Fibroblast of peridontal ligament (primary cell): ENCODE measurements around the gene NUP214.

Experiments
- DNase-seq: peaks from one replicate; pipeline ENCODE4 v3.0.0-alpha.2; 2010; ENCODE audit errors: extremely low read depth

NUP214 gene

GRCh38 chr9:131125288-131126058, at the start of gene NUP214:
Gene NUP214 (plus strand): TSS chr9:131125586. CDS start chr9:131125705, 119 bp downstream.
- DNase-seq: peak; percentile 97

DNA sequence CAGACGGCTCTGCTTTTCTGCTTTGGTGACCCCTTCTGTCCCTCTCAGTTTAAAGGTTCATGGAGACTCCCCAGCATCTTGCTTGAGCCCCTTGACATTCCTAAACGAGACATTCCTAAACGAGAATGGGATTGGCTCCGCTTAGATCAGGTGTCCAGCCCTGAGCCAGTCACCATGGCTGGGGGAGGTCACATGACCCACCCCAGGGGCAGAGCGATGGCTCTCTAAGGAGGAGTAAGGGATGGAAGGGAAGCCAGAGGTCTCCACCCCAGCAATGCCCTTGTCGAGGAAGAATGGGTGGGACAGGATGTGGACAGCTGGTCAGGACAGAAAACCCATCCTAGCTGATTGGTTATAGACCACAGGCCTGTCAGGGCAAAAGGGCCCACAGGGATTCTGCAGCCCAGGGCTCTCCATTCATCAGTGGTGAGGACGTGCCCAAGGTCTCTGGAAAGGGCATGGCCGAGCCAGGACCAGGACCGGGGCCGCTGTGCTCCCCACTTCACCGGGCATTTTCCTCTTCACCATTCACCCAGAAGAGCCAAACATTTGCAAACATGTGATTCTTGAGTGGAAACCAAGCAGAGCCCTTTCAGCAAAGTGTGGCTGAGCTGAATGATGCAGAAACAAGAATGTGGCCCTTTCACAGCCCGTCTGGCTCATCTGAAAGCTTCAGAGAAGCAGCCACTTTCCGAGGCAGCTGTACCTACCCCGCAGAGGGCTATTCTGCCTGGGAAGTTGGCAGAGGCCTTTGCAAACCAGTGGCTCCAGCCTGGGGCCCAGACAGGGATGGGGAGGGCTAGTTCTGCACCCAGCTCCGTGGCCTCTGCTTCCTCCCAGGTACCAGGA, 48.8 kb upstream of the NUP214 start:
- no peak for DNase-seq

DNA sequence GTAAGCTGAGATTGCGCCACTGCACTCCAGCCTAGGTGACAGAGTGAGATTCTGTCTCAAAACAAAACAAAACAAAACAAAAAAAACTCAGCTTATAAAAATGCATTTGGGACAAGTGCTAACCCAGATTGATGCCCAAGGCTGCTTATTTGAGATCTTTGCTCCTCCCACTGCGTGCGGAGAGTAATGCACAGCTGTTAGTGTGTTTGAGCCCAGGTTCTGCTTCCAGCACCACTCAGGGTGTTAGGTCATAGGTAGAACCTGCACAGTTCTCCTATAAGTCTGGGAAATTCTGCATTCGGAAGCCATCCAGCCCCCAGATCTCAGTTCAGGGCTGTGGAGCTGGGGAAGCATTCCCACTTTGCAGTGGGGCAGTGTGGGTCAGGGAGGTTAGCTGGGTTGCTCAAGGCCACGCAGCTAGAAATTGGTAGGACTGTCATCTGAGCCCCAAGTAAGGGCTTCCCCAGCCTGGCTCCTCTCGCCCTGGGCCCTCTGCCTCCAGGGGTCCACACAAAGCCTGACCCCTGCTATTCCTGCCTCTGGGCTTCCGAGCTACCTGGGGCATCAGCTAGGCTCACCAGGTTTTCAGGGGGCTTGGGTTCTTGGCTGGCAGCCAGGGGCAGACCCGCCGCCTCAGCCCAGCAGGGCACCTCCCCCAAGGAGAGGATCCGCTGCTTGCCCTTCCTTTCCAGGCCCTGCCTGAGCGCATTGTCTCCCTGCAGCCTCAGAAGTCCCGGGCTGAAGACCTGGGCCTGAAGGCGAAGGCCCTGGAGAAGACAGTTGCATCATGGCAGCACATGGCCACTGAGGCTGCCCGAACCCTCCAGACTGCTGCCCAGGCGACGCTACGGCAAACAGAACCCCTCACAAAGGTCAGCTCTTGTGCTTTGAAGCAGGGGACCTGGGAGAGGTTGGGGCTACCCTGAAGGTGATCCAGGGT, 46.7 kb upstream of the NUP214 start:
- DNase-seq: no peak

DNA sequence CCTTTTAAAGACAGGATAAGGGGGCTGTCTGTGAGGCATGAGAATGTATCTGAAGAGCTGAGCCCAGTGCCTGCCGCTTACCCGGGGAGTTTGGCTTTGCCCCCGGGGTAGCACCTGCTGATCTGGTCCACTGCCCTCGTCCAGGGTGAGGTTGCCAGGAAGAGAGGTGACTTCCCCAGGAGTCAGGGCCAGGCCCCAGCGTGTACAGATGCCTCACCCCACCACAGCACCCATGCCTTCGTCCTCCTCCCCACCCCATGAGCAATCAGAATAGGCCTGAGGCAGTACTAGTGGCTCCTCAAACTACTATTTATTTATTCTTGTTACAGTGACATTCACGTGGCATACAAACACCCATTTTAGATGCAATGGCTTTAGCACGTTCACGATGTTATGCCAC, 44.8 kb upstream of the NUP214 start:
- DNase-seq: no peak

GRCh38 chr9:131081868-131082267, 43.5 kb upstream of the NUP214 start:
- no peak for DNase-seq

DNA sequence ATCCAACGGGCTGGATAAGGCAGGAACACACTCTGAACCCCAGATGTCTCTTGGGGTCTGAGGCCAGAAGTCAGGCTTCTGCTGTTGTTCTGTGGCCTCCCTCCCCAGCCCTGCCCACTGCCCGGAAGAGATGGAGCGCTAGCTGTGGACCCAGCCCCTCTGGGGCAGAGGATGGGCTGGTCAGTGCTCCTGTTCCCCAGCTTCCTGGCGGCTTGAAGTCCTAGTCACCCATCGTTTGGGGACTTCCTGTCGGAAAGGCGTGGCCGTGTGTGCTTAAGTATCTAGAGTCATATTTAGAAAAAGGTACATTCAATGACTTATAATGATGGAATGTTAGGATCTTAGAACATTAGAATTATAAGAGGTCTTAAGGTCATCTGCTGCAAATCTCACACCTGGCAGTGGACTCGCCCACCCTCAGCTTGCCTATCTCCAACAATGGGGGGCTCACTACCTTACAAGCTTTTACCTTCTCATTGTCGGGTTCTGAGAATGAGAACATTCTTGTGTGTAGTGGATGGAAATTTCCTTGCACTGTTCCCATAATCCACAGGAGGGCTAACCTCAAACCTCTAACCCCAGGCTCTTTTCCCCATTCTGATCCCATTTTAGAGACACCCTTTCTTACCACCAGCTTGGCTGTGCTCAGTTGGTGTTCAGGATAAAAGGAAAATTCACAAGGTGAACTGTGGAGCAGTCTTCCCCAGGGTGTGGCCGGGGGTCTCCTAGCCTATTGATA, 42.4 kb upstream of the NUP214 start:
- no peak for DNase-seq

- DNase-seq: no peak
Observed at GRCh38 chr9:131084661-131085369, 40.6 kb upstream of the NUP214 start.

DNA sequence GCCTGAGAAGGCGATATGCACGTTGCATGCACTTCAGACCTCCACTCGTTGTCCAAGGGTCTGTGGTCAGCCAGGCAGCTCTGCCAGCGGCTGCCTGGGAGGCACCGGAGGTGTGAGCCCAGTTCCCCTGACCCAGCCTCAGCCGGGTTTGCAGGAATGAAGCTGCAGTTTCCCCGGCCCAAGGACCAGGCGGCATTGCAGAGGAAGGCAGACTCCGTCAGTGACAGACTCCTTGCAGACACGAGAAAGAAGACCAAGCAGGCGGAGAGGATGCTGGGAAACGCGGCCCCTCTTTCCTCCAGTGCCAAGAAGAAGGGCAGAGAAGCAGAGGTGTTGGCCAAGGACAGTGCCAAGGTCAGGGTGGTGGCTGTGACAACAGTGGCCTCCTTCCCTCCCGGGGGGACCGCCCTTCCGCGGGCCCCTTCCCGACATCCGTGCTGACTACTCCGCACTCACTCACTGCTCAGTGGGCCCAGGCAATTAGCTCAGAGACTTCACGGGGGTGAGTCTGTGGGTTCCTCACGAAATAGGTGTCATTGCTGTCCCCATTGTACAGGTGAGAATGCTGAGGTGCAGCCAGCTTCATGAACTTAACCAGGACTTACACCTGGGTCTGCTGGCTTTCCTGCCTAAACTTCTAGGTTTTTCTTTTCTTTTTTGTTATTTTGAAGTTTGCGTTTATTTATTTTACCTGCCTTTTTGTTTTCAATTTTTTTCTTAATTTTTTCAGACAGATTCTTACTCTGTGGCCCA, 39.8 kb upstream of the NUP214 start:
- DNase-seq: no peak

- no peak for DNase-seq
Observed at GRCh38 chr9:131087354-131087893, 38.0 kb upstream of the NUP214 start.

GRCh38 chr9:131090025-131090787, 35.2 kb upstream of the NUP214 start:
- no peak for DNase-seq

GRCh38 chr9:131091352-131091992, 33.9 kb upstream of the NUP214 start:
- DNase-seq: no peak

- no peak for DNase-seq
Observed at GRCh38 chr9:131092030-131092429, 33.4 kb upstream of the NUP214 start.

DNA sequence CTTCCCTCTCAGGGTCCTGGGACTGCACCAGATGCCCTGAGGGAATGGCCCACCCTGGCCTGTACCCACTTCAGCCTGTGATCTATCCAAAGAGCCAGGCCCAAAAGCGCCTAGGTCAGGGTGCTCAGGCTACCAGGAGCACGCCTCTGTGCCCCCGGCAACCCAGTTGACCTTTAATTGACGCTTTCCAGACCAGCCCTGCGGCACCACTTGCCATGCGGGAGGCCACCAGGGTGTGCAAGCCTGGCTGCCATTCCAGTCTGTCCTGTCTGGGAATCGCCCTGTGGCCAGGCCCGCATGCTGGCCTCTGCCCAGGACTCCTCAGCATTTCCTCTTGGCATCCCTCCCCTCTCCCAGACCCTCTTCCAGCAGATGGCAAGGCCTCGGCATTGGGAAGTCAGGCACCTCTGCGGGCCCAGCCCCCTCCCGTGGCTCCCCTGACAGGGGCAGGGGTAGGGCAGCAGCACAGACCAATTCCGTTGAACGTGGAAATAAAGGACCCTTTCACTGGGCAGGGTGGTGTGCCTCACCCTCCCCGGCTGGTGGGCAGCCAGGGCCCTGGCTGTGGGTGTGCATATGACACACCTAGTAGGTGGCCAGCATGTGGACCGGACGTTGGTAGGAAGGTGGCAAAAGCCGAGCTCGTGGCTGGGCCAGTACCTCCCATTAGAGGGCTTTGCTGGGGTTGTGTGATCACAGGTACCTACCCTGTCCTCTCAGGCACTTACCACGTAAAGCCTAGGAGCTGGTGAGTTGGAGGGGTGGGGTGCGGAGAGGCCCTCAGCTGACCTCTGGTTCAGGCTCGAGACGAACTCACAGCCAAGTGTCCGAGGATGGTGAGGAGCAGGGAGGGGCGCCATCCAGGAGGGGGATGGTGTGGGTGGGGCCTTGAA, 32.6 kb upstream of the NUP214 start:
- no peak for DNase-seq

DNA sequence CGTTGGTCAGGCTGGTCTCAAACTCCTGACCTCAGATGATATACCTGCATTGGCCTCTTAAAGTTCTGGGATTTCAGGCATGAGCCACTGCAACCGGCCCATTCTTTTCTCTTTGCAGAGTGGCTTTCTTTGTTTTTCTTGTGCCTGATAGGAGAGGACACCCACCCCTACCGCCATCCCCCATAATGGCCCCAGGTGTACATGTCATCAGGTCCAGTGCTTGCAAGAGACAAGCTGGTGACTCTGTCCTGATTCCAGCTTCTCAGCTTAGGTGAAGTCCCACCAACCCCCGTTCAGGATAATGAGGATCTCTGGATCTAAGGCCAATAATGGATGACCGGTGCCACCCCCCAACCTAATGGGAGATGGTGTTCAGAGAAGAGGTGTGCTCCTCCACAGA, 31.4 kb upstream of the NUP214 start:
- no peak for DNase-seq

DNA sequence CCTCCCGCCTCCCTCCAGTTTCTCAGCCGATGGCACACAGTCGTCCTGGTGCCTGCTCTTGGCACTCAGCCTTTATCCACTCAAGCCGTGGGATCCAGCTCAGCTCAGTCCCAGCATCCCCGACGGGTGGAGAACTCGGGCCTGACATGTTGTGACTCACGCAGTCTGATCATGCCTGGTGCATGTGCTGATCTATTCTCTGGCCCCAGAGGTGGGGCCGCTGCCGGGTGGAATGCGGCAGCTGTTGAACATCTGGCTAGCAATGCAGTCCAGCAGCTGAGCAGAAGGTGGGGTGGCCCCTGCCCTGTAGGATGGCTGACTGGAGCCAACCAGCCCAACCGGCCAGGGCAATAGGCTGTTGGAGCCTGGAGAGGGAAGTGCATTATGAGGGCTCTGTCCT, 30.8 kb upstream of the NUP214 start:
- DNase-seq: peak; percentile 51

DNA sequence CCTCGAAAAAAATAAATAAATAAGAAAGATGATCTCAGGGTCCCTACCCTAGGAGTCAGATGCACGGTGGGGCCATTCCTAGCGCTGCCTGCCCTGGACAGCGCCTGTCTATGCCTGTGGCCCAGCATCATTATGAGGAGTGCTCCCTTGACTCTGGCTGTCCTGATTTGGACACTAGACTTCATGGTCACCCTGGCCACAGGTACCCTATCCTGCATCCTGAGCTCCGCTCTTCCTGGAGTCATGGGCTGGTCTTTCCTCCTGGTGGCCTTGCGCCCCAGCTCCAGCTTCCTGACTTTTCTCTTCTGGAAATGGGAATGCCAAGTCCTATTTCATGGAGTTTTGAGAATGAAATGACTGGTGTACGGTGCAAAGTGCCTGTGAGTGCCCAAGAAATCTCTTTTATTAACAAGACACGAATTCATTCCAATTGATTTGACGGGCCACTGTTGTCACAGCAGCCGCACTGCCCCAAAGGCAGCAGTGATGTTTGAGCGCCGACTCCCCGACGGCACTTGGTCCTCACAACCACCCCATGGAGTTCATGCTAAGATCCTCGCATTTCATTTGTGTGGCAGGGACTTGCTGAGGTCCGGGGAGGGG, 29.6 kb upstream of the NUP214 start:
- no peak for DNase-seq
